NB4 (cell line): Measurements from ENCODE around the gene EPB41L2.

Experiments
- MYC ChIP-seq: IDR thresholded peaks from 2 replicates; pipeline ENCODE4 v1.6.1; 2011; ENCODE audit warnings: low read depth, low read length
- POLR2A ChIP-seq: IDR thresholded peaks from 2 replicates; pipeline ENCODE4 v1.6.1; 2011; ENCODE audit warnings: mild to moderate bottlenecking; ENCODE audit not compliant: insufficient read length; ENCODE audit errors: extremely low read depth
- TF ChIP-seq, protein P1 (sequence below): IDR thresholded peaks from one replicate; pipeline ENCODE4 v1.5.1; 2012; ENCODE audit warnings: low read depth, low read length
- TF ChIP-seq, protein P2 (sequence below): IDR thresholded peaks from 2 replicates; pipeline ENCODE4 v1.6.1; 2011; ENCODE audit warnings: low read depth, low read length

DNA sequence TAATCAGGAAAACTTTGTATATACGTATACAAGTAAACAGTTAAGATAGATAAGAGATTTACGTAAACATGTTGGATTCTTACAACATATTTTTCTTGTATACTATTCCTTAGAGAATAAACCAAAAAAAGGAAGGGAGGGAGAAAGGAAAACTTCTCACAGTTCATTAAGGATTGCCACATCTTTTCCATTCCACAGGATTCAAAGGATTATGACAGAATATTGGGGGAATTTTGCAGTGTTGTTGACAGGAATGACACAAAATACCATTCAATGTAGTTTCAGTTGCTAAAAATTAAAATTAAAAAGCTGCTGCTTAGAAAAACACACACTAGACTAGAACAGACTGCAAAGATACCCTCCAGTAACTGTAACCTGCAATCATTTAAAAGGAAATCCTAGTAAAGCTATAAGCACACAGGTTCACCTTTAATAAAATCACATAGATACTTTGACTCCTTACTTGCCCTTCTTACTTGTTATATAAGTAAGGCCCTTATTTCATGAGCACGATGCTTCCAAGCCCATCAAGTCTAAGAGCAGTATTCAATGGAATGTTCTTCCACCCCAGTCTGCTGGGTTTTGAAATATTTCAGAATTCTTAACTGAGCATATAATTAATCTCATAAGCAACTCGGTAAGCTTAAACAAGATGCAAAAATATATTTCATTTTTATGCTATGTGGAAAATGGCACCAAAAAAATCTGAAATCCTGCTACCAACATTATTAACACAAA is 128.0 kb downstream of the EPB41L2 start:
- TF ChIP-seq POLR2A (no peak), MYC (no peak)
- TF ChIP-seq, protein P1, sequence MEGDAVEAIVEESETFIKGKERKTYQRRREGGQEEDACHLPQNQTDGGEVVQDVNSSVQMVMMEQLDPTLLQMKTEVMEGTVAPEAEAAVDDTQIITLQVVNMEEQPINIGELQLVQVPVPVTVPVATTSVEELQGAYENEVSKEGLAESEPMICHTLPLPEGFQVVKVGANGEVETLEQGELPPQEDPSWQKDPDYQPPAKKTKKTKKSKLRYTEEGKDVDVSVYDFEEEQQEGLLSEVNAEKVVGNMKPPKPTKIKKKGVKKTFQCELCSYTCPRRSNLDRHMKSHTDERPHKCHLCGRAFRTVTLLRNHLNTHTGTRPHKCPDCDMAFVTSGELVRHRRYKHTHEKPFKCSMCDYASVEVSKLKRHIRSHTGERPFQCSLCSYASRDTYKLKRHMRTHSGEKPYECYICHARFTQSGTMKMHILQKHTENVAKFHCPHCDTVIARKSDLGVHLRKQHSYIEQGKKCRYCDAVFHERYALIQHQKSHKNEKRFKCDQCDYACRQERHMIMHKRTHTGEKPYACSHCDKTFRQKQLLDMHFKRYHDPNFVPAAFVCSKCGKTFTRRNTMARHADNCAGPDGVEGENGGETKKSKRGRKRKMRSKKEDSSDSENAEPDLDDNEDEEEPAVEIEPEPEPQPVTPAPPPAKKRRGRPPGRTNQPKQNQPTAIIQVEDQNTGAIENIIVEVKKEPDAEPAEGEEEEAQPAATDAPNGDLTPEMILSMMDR, result no peak
- TF ChIP-seq, protein P2, sequence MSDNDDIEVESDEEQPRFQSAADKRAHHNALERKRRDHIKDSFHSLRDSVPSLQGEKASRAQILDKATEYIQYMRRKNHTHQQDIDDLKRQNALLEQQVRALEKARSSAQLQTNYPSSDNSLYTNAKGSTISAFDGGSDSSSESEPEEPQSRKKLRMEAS, result no peak
